ENCODE measurements around the gene RFLNA. TPM values are rescaled to one million over a fixed set of nuclear protein-coding genes. Genes with fewer than 3 reads are reported as not detected.

RFLNA gene
- total and polyA plus RNA-seq, 2 experiments from 2014 or later = 1.2 to 4.6 TPM

DNA sequence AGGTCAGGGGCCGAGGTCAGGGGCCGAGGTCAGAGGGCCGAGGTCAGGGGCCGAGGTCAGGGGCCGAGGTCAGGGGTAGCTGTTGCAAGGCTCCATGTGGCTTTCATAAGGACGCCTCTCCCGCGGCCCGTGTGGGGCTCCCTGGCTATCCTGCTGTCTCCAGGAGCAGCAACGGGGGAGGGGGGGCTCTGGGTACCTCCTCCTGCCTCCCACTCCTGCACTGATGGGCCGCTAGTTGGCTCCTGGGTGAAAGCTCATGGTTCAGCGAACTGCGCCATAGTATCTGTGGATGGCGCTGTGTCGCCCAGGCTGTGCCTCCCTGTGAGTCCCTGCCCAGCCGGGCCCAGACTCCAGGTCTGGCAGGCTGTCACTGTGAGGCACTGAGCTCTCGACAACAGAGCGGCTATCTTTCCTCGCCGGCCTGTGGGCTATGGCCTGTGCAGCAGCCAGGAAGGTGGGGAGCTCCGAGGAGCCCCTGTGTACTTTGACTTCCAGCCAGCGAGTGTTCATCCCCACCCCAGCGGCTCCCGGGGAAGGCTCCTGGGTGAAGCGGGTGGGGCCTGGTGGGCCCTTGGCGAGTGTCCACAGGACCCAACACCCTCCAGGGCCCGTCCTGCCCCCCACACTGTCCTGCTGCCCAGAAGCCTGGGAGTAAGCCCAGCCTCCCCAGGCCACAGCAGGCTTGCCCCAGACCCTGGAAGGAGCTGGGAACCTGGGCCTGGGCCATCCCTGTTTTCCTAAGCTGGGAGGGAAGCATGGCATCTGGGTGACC lies 8.1 kb downstream of the RFLNA start:
- H3K79me2 ChIP-seq (ENCODE audit: insufficient read depth) = no peaks in the 10 kb centered on the region
- no peak for DNase-seq
- in situ Hi-C loops (cut with MboI) = no loop called here

DNA sequence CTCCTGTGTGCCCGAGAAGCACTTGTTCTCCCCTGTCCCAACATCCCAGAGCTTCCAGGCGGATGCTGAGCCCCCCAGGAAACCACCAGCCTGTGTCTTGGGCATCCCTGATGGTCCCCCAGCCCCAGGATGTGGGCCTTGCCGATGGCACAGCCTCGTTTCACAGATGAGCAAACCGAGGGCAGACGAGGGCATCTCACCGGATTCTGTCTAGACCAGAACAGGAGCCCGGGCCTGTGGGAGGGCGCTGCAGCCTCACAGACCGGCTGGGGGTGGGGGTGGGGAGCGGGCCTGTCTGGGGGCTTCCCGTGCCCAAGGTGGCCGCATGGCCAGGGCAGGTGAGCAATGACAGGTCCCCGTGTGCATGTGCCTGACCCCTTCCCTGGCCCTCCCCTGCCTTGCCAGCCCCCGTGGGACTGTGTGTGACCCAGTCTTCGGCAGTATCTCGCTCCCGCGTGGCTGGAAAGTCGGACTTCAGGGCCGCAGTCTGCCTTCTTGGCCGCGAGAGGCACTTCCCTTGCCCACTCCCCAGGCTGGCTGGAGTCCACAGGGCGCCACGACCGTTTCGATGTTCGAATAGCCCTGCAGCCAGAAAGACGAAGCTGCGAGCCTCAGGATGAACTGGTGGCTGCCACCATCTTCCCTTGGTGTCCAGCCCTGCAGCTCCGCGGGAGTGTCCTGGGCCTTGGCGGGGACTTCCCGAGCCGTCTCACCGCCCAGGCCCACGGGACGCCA lies 8.9 kb downstream of the RFLNA start:
- Histone ChIP-seq H4K20me1 (ENCODE audit: insufficient read depth) (no peaks in the 10 kb centered on the region), H2AFZ (no peak overlapping the region), H3F3A (ENCODE audit: insufficient read depth) (no peaks in the 10 kb centered on the region), H3K9me3 (ENCODE audit: low read depth) (no peaks in the 10 kb centered on the region), H3K4me1 (ENCODE audit: insufficient read depth) (no peaks in the 10 kb centered on the region), H3K27me3 (replicated peaks; ENCODE audit: insufficient read depth) (no peaks in the 10 kb centered on the region), H3K4me3 (no peak overlapping the region), H3K9me2 (ENCODE audit: insufficient read depth) (no peaks in the 10 kb centered on the region), H3K9ac (no peak overlapping the region), H3K4me2 (ENCODE audit: unreplicated experiment) (no peak overlapping the region), H3K27ac (no peak overlapping the region), H3K36me3 (ENCODE audit: low read depth) (no peaks in the 10 kb centered on the region), H3K79me2 (ENCODE audit: insufficient read depth) (no peaks in the 10 kb centered on the region)
- TF ChIP-seq EZH2 (IDR thresholded peaks at IDR 0.05; ENCODE audit: insufficient read depth, poor library complexity, severe bottlenecking) (no peak), EZH2phosphoT487 (IDR thresholded peaks at IDR 0.05; ENCODE audit: insufficient read depth, low read depth) (no peak)
- no peak for DNase-seq
- WGBS, 2 experiments (ENCODE audit: low coverage in 1 of 2, low lambda C conversion rate in 2 of 2, missing lambda C conversion rate in 2 of 2) = 91 to 92% methylated on average over 26 to 34 of the region's 38 CpGs
- in situ Hi-C loops (cut with MboI) = no loop called here

More for the DNA sequence above, 8.1 kb downstream of the RFLNA start:
- Histone ChIP-seq H3F3A (ENCODE audit: insufficient read depth) (no peaks in the 10 kb centered on the region), H3K9me2 (ENCODE audit: insufficient read depth) (no peaks in the 10 kb centered on the region), H3K4me1 (ENCODE audit: insufficient read depth) (no peaks in the 10 kb centered on the region), H3K36me3 (ENCODE audit: low read depth) (no peaks in the 10 kb centered on the region), H2AFZ (no peak overlapping the region), H3K9ac (no peak overlapping the region), H3K4me3 (no peak overlapping the region), H3K27ac (no peak overlapping the region), H4K20me1 (ENCODE audit: insufficient read depth) (no peaks in the 10 kb centered on the region), H3K4me2 (ENCODE audit: unreplicated experiment) (no peak overlapping the region), H3K27me3 (replicated peaks; ENCODE audit: insufficient read depth) (no peaks in the 10 kb centered on the region; the same call in 1 of the 2 replicates), H3K9me3 (ENCODE audit: low read depth) (no peaks in the 10 kb centered on the region)
- WGBS, 2 experiments (ENCODE audit: low coverage in 1 of 2, low lambda C conversion rate in 2 of 2, missing lambda C conversion rate in 2 of 2) = 80% methylated on average over 21 to 22 of the region's 27 CpGs
- no peak for TF ChIP-seq EZH2phosphoT487 (IDR thresholded peaks at IDR 0.05; ENCODE audit: insufficient read depth, low read depth)
- no peak for TF ChIP-seq EZH2 (IDR thresholded peaks at IDR 0.05; ENCODE audit: insufficient read depth, poor library complexity, severe bottlenecking)

DNA sequence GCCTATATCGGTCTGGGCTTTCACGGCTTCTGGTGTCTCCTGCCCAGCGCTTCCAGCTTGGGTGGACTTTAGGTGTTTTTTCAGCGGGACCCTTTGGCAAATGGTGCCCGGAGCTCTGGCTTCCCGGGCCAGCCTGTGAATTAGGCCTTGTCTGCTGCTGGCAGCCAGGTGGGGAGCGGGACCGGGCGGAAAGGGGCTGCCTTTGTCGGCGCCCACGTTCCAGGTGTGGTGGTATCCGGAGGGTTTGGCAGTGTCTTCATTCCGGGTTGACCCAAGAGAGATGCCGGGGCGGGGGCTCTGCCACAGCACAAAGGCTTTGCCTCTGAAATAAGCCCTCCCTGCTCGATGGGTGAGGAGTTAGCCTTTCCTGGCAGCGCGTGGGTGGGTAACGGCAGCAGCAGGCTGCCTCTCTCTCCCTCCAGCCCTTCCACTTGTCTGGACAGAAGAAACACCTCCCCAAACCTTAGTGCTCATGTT lies 9.5 kb downstream of the RFLNA start:
- Histone ChIP-seq H3K27ac (no peak overlapping the region), H2AFZ (no peak overlapping the region), H3K9ac (no peak overlapping the region), H3K27me3 (replicated peaks; ENCODE audit: insufficient read depth) (no peaks in the 10 kb centered on the region), H3F3A (ENCODE audit: insufficient read depth) (no peaks in the 10 kb centered on the region), H3K79me2 (ENCODE audit: insufficient read depth) (no peaks in the 10 kb centered on the region), H4K20me1 (ENCODE audit: insufficient read depth) (no peaks in the 10 kb centered on the region), H3K4me1 (ENCODE audit: insufficient read depth) (no peaks in the 10 kb centered on the region), H3K36me3 (ENCODE audit: low read depth) (no peaks in the 10 kb centered on the region), H3K4me2 (ENCODE audit: unreplicated experiment) (no peak overlapping the region), H3K4me3 (no peak overlapping the region), H3K9me2 (ENCODE audit: insufficient read depth) (no peaks in the 10 kb centered on the region), H3K9me3 (ENCODE audit: low read depth) (no peaks in the 10 kb centered on the region)
- in situ Hi-C loops (cut with MboI) = no loop called here
- no peak for DNase-seq
- WGBS, 2 experiments (ENCODE audit: low coverage in 1 of 2, low lambda C conversion rate in 2 of 2, missing lambda C conversion rate in 2 of 2) = 93 to 94% methylated on average over 20 of the region's 20 CpGs
- TF ChIP-seq EZH2 (IDR thresholded peaks at IDR 0.05; ENCODE audit: insufficient read depth, poor library complexity, severe bottlenecking) = no peak
- TF ChIP-seq EZH2phosphoT487 (IDR thresholded peaks at IDR 0.05; ENCODE audit: insufficient read depth, low read depth) = no peak

DNA sequence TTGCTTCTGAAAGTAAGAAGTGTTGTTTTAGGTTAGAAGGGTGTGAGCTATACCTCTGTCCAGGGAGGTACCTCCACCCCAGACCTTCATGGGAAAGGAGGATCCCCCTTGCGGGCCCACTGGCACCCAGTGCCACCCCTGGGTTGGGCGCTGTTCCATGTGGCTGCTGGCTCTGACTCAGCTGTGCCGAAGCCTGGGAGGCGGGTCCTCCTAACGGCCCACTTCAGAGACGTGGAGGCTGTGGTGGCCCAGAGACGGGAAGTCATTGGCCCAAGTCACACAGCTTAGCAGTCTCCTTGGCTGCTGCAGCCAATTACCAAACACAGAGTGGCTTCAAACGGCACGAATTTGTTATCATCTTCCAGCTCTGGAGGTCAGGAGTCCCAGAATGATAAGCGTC lies 10.2 kb downstream of the RFLNA start:
- H2AFZ ChIP-seq = no peak overlapping the region
- H3K79me2 ChIP-seq (ENCODE audit: insufficient read depth) = no peaks in the 10 kb centered on the region
- no peaks in the 10 kb centered on the region for H3F3A ChIP-seq (ENCODE audit: insufficient read depth)
- H3K27me3 ChIP-seq (replicated peaks; ENCODE audit: insufficient read depth) = no peaks in the 10 kb centered on the region
- H3K4me1 ChIP-seq (ENCODE audit: insufficient read depth) = no peaks in the 10 kb centered on the region
- H3K4me2 ChIP-seq (ENCODE audit: unreplicated experiment) = no peak overlapping the region
- H3K27ac ChIP-seq = no peak overlapping the region
- H3K36me3 ChIP-seq (ENCODE audit: low read depth) = no peaks in the 10 kb centered on the region
- H3K9me3 ChIP-seq (ENCODE audit: low read depth) = no peaks in the 10 kb centered on the region
- H4K20me1 ChIP-seq (ENCODE audit: insufficient read depth) = no peaks in the 10 kb centered on the region
- in situ Hi-C loops (cut with MboI) = no loop called here
- DNase-seq = no peak
- no peak for TF ChIP-seq EZH2 (IDR thresholded peaks at IDR 0.05; ENCODE audit: insufficient read depth, poor library complexity, severe bottlenecking)
- TF ChIP-seq EZH2phosphoT487 (IDR thresholded peaks at IDR 0.05; ENCODE audit: insufficient read depth, low read depth) = no peak
- WGBS, 2 experiments (ENCODE audit: low coverage in 1 of 2, low lambda C conversion rate in 2 of 2, missing lambda C conversion rate in 2 of 2) = 75% methylated on average over 10 of the region's 10 CpGs
- H3K4me3 ChIP-seq = no peak overlapping the region
- no peaks in the 10 kb centered on the region for H3K9me2 ChIP-seq (ENCODE audit: insufficient read depth)
- no peak overlapping the region for H3K9ac ChIP-seq
